Calu3 (cell line): ENCODE data around the gene NCEH1. TPM values are rescaled to one million over a fixed set of nuclear protein-coding genes. Genes with fewer than 3 reads are reported as not detected.
A peak's percentile ranks its signal among the peaks of the same experiment; 100 is the strongest.

Source experiments
- BruUV-seq: library from RNA; stranded (reverse); fragments of 400-500 nt; replicated peaks from 2 replicates; lab custom pipeline; 2021; lab: Mats Ljungman, UMichigan
- CTCF ChIA-PET: fragments of 300-600 bp; sonication (Branson Sonifier 250); formaldehyde crosslinking; loops from one replicate; lab custom pipeline; 2022; ENCODE audit warnings: antibody characterized with exemption; lab: Charles Lee
- DNase-seq: peaks from one replicate; pipeline ENCODE4 v3.0.0; 2022
- H3K27ac Mint-ChIP-seq: one replicate; pipeline ENCODE4 v1.8.0; 2022; ENCODE audit warnings: mixed read lengths; ENCODE audit not compliant: unreplicated experiment
- H3K27me3 Mint-ChIP-seq: one replicate; pipeline ENCODE4 v1.8.0; 2022; ENCODE audit warnings: mixed read lengths; ENCODE audit not compliant: unreplicated experiment
- H3K36me3 Mint-ChIP-seq: one replicate; pipeline ENCODE4 v1.8.0; 2022; ENCODE audit warnings: mild to moderate bottlenecking, moderate library complexity, mixed read lengths; ENCODE audit not compliant: insufficient read depth, unreplicated experiment
- H3K4me1 Mint-ChIP-seq: one replicate; pipeline ENCODE4 v1.8.0; 2022; ENCODE audit warnings: mild to moderate bottlenecking, low read depth, mixed read lengths; ENCODE audit not compliant: unreplicated experiment
- H3K4me3 Mint-ChIP-seq: one replicate; pipeline ENCODE4 v1.8.0; 2022; ENCODE audit warnings: mild to moderate bottlenecking, low read depth, moderate library complexity, mixed read lengths; ENCODE audit not compliant: unreplicated experiment
- H3K9me3 Mint-ChIP-seq: one replicate; pipeline ENCODE4 v1.8.0; 2022; ENCODE audit warnings: low read depth, mixed read lengths; ENCODE audit not compliant: unreplicated experiment
- CTCF ChIP-seq: fragments of 200-600 bp; IDR thresholded peaks from one replicate; pipeline ENCODE4 v1.8.0; 2022; ENCODE audit warnings: antibody characterized with exemption; ENCODE audit not compliant: unreplicated experiment
- intact Hi-C: fragments of 100-400 bp; cut with micrococcal nuclease; formaldehyde crosslinking; loops from one replicate; pipeline ENCODE4 v1.10.0; 2022; ENCODE audit not compliant: unreplicated experiment
- total RNA-seq: library from RNA; stranded (reverse); gene quantifications from 2 replicates; pipeline ENCODE4 v1.2.3, GENCODE V29; 2022

Gene NCEH1
- total RNA-seq, 1 experiment from 2014 or later, result 163 TPM

- intact Hi-C loops, result no loop called here
- Mint-ChIP-seq H3K36me3 (peaks cover under 1% of the 10 kb centered on the region), H3K4me3 (no peak overlapping the region), H3K4me1 (peaks cover 29% of the 10 kb centered on the region), H3K27me3 (no peaks in the 10 kb centered on the region), H3K27ac (no peak overlapping the region), H3K9me3 (peaks cover 9% of the 10 kb centered on the region)
- TF ChIP-seq CTCF, result no peak
- BruUV-seq, result no TSS peak
- DNase-seq, result no peak
- CTCF ChIA-PET, result interaction anchor here (0.6 to 1.2 kb wide), 5 partner anchors 9 to 114 kb away, joined by 3 to 7 read pairs (median 3); no protein-coding TSS in a partner anchor
Observed at GRCh38 chr3:172612871-172613678, 97.8 kb downstream of the NCEH1 start.

- Mint-ChIP-seq H3K4me3 (no peak overlapping the region), H3K4me1 (peaks cover 33% of the 10 kb centered on the region), H3K27ac (no peak overlapping the region), H3K9me3 (peaks cover 9% of the 10 kb centered on the region), H3K27me3 (no peaks in the 10 kb centered on the region), H3K36me3 (no peaks in the 10 kb centered on the region)
- CTCF ChIA-PET, result interaction anchor here (0.6 kb wide), 1 partner anchor 504 kb away, joined by 8 read pairs; no protein-coding TSS in a partner anchor
- intact Hi-C loops, result loop anchor here (10.0 kb wide), 1 partner anchor 255 kb away; no protein-coding TSS in a partner anchor
- DNase-seq, result no peak
- no peak for TF ChIP-seq CTCF
- no TSS peak for BruUV-seq
Observed at GRCh38 chr3:172609750-172610149, 101.1 kb downstream of the NCEH1 start.

- peaks cover 34% of the 10 kb centered on the region for H3K4me1 Mint-ChIP-seq
- intact Hi-C loops, result loop anchor here (10.0 kb wide), 1 partner anchor 254 kb away; no protein-coding TSS in a partner anchor
- no TSS peak for BruUV-seq
- no peak for TF ChIP-seq CTCF
- DNase-seq, result no peak
- no peaks in the 10 kb centered on the region for H3K27me3 Mint-ChIP-seq
- H3K36me3 Mint-ChIP-seq, result no peaks in the 10 kb centered on the region
- CTCF ChIA-PET, result interaction anchor here (0.8 kb wide), 1 partner anchor 11 kb away, joined by 3 read pairs; no protein-coding TSS in a partner anchor
- no peak overlapping the region for H3K4me3 Mint-ChIP-seq
- peaks cover 9% of the 10 kb centered on the region for H3K9me3 Mint-ChIP-seq
- H3K27ac Mint-ChIP-seq, result peak overlapping the region; percentile 4
Observed at GRCh38 chr3:172608575-172608974, 102.3 kb downstream of the NCEH1 start.

- TF ChIP-seq CTCF, result no peak
- H3K4me3 Mint-ChIP-seq, result no peak overlapping the region
- H3K4me1 Mint-ChIP-seq, result peaks cover 34% of the 10 kb centered on the region
- H3K27me3 Mint-ChIP-seq, result no peaks in the 10 kb centered on the region
- no peaks in the 10 kb centered on the region for H3K36me3 Mint-ChIP-seq
- intact Hi-C loops, result loop anchor here (10.0 kb wide), 1 partner anchor 253 kb away; no protein-coding TSS in a partner anchor
- H3K9me3 Mint-ChIP-seq, result peaks cover 9% of the 10 kb centered on the region
- CTCF ChIA-PET, result interaction anchor here (0.5 to 1.6 kb wide), 4 partner anchors 11 to 207 kb away, joined by 3 to 12 read pairs (median 4); partner anchors contain the start of gene ECT2
- DNase-seq, result peak; percentile 60
- H3K27ac Mint-ChIP-seq, result peak overlapping the region; percentile 79
- BruUV-seq, result no TSS peak
Observed at GRCh38 chr3:172607305-172608121, 103.4 kb downstream of the NCEH1 start.
